Naive thymus-derived CD4-positive, alpha-beta T cell (primary cell): Measurements from ENCODE around the gene F11R. TPM values are rescaled to one million over a fixed set of nuclear protein-coding genes. Genes with fewer than 3 reads are reported as not detected.
A peak's percentile ranks its signal among the peaks of the same experiment; 100 is the strongest.
"Not testable (repeated sequence)": the region's sequence is repeated elsewhere in the genome, so short reads cannot be mapped to it uniquely, and the experiment has no call there.

Source experiments
- ATAC-seq: fragments of 150-1000 bp; cut with Tn5 transposase; 2 replicates; pipeline ENCODE4 v1.10.0; 2021; ENCODE audit warnings: mild to moderate bottlenecking, moderate library complexity
- CTCF ChIA-PET: fragments of 350-600 bp; sonication (Branson Sonifier 250); formaldehyde crosslinking; loops from one replicate; lab custom pipeline; 2021; ENCODE audit warnings: antibody characterized with exemption; lab: Charles Lee
- POLR2A ChIA-PET: fragments of 350-600 bp; sonication (Branson Sonifier 250); formaldehyde crosslinking; loops from one replicate; lab custom pipeline; 2021; ENCODE audit warnings: antibody characterized with exemption, inconsistent platforms; lab: Charles Lee
- DNase-seq, 9 donors: peaks; one replicate each; pipeline versions ENCODE4 v3.0.0 to v3.0.0-alpha.2; 2020 to 2022; ENCODE audit warnings: mixed read lengths in 1 of 9
- H3K27ac ChIP-seq: one replicate; pipeline ENCODE4 v1.7.0; 2013; ENCODE audit warnings: mild to moderate bottlenecking, low read depth, low read length, moderate library complexity
- H3K27me3 ChIP-seq, 2 donors: one replicate each; pipeline ENCODE4 v1.7.0; 2013; ENCODE audit warnings: low read length in 2 of 2, mild to moderate bottlenecking in 2 of 2, moderate library complexity in 2 of 2; ENCODE audit not compliant: control insufficient read depth in 2 of 2, insufficient read depth in 2 of 2
- H3K36me3 ChIP-seq, 3 experiments: 1 replicate in 2 of 3; 2 replicates in 1 of 3; pipeline ENCODE4 v1.7.0; 2013; ENCODE audit warnings: low read length in 3 of 3, mild to moderate bottlenecking in 3 of 3, moderate library complexity in 1 of 3; ENCODE audit not compliant: insufficient read depth in 3 of 3, control insufficient read depth in 2 of 3
- H3K4me1 ChIP-seq, 2 donors: one replicate each; pipeline ENCODE4 v1.7.0; 2013; ENCODE audit warnings: low read length in 2 of 2, mild to moderate bottlenecking in 2 of 2, moderate library complexity in 1 of 2; ENCODE audit not compliant: control insufficient read depth in 2 of 2, insufficient read depth in 2 of 2
- H3K4me3 ChIP-seq: 2 replicates; pipeline ENCODE4 v1.7.0; 2013; ENCODE audit warnings: mild to moderate bottlenecking, low read length
- H3K9me3 ChIP-seq, 3 experiments: 1 replicate in 2 of 3; 2 replicates in 1 of 3; pipeline ENCODE4 v1.7.0; 2013; ENCODE audit warnings: low read length in 3 of 3; ENCODE audit not compliant: control insufficient read depth in 2 of 3
- H3K27ac Mint-ChIP-seq, 9 donors: one replicate each; pipeline ENCODE4 v1.8.0; 2020 to 2022; ENCODE audit warnings: mixed read lengths in 9 of 9, mild to moderate bottlenecking in 8 of 9, moderate library complexity in 5 of 9, inconsistent platforms in 2 of 9
- H3K27me3 Mint-ChIP-seq, 5 donors: one replicate each; pipeline ENCODE4 v1.8.0; 2021 to 2022; ENCODE audit warnings: mixed read lengths in 5 of 5, mild to moderate bottlenecking in 1 of 5
- H3K36me3 Mint-ChIP-seq, 5 donors: one replicate each; pipeline ENCODE4 v1.8.0; 2020 to 2022; ENCODE audit warnings: mixed read lengths in 5 of 5, mild to moderate bottlenecking in 3 of 5, inconsistent platforms in 1 of 5
- H3K4me1 Mint-ChIP-seq, 7 donors: one replicate each; pipeline ENCODE4 v1.8.0; 2020 to 2022; ENCODE audit warnings: mixed read lengths in 7 of 7, mild to moderate bottlenecking in 3 of 7, inconsistent platforms in 1 of 7
- H3K4me3 Mint-ChIP-seq, 10 donors: one replicate each; pipeline ENCODE4 v1.8.0; 2020 to 2022; ENCODE audit warnings: mild to moderate bottlenecking in 10 of 10, mixed read lengths in 10 of 10, moderate library complexity in 6 of 10, inconsistent platforms in 2 of 10
- H3K9me3 Mint-ChIP-seq, 11 donors: one replicate each; pipeline ENCODE4 v1.8.0; 2020 to 2022; ENCODE audit warnings: mixed read lengths in 11 of 11, mild to moderate bottlenecking in 4 of 11, inconsistent platforms in 1 of 11, moderate library complexity in 1 of 11
- intact Hi-C, 2 donors: fragments of 100-400 bp; cut with micrococcal nuclease; formaldehyde crosslinking; loops; one replicate each; pipeline ENCODE4 v1.15.1; 2023
- polyA plus RNA-seq, 2 donors: library from polyadenylated mRNA; unstranded; fragments of 300-500 nt; fragmentation: Illumina TruSeq; gene quantifications; one replicate each; pipeline ENCODE4 v1.2.3, GENCODE V29; 2021
- total RNA-seq, 6 experiments: library from RNA in 5 of 6; stranded (reverse) in 5 of 6; gene quantifications; 1 replicate in 5 of 6; 2 replicates in 1 of 6; pipeline ENCODE4 v1.2.3 and lab custom pipeline; 2021 to 2026

Gene F11R
- total and polyA plus RNA-seq, 7 experiments from 2014 or later: 11.3 to 23.7 (median 14.4) TPM

GRCh38 chr1:161029466-161029865 is 8.5 kb upstream of the F11R start:
- H3K27ac Mint-ChIP-seq, H3K4me3 ChIP-seq, H3K36me3 ChIP-seq, H3K9me3 Mint-ChIP-seq, H3K27me3 Mint-ChIP-seq, H3K4me3 Mint-ChIP-seq, intact Hi-C loops, ATAC-seq, H3K9me3 ChIP-seq, POLR2A ChIA-PET, H3K4me1 ChIP-seq, CTCF ChIA-PET, H3K27me3 ChIP-seq, H3K27ac ChIP-seq, DNase-seq: not testable (repeated sequence)
- Mint-ChIP-seq H3K4me1 (peaks cover 9 to 23% (median 18%) of the 10 kb centered on the region in 7 donors), H3K36me3 (peaks cover 0 to 16% (median 7%) of the 10 kb centered on the region in 5 donors)

- DNase-seq, H3K4me3 Mint-ChIP-seq, ATAC-seq, H3K4me1 ChIP-seq, intact Hi-C loops, H3K36me3 ChIP-seq, H3K27ac ChIP-seq, H3K9me3 ChIP-seq, H3K27me3 Mint-ChIP-seq, H3K4me3 ChIP-seq, H3K9me3 Mint-ChIP-seq, H3K27me3 ChIP-seq: not testable (repeated sequence)
- peaks cover 5 to 17% (median 11%) of the 10 kb centered on the region in 7 donors for H3K4me1 Mint-ChIP-seq
- ChIA-PET POLR2A (interaction anchor here (1.0 to 1.9 kb wide), 2 partner anchors 13 to 14 kb away, joined by 3 to 5 read pairs; no protein-coding TSS in a partner anchor), CTCF (interaction anchor here (0.6 kb wide), 4 partner anchors 82 to 298 kb away, joined by 3 to 7 read pairs (median 4); partner anchors contain the start of gene DEDD)
- H3K27ac Mint-ChIP-seq: peak overlapping the region in 1 of 9 donors; percentile 9
- peaks cover 0 to 14% (median 7%) of the 10 kb centered on the region in 5 donors for H3K36me3 Mint-ChIP-seq
Measured at GRCh38 chr1:161026954-161027353, 6.0 kb upstream of the F11R start.

GRCh38 chr1:161022432-161022831 is 1.5 kb upstream of the F11R start:
- ChIA-PET CTCF (interaction anchor here (0.7 to 2.7 kb wide), 5 partner anchors 20 to 88 kb away, joined by 3 to 10 read pairs (median 6); partner anchors contain the start of gene KLHDC9), POLR2A (interaction anchor here (1.7 to 3.8 kb wide), 5 partner anchors 11 to 75 kb away, joined by 5 to 45 read pairs (median 16); partner anchors contain the start of genes TSTD1 and USF1)
- H3K4me1 Mint-ChIP-seq: peaks cover 20 to 52% (median 42%) of the 10 kb centered on the region in 7 donors
- H3K4me3 ChIP-seq, H3K9me3 Mint-ChIP-seq, DNase-seq, H3K27me3 ChIP-seq, H3K27me3 Mint-ChIP-seq, intact Hi-C loops, H3K36me3 ChIP-seq, H3K27ac ChIP-seq, H3K9me3 ChIP-seq, ATAC-seq: not testable (repeated sequence)
- peaks cover 11 to 17% of the 10 kb centered on the region in 2 donors for H3K4me1 ChIP-seq
- peak overlapping the region in 6 of 9 donors; percentile 20 to 71 (median 44) for H3K27ac Mint-ChIP-seq
- H3K36me3 Mint-ChIP-seq: peaks cover 0 to 14% (median 0%) of the 10 kb centered on the region in 5 donors
- H3K4me3 Mint-ChIP-seq: peak overlapping the region in 8 of 10 donors; percentile 24 to 95 (median 80)

- H3K9me3 Mint-ChIP-seq: peaks cover 0 to 2% (median 0%) of the 10 kb centered on the region in 11 donors
- no peak overlapping the region for H3K4me3 ChIP-seq
- peaks cover 21 to 51% (median 45%) of the 10 kb centered on the region in 7 donors for H3K4me1 Mint-ChIP-seq
- DNase-seq (no peak), ATAC-seq (no peak)
- peak overlapping the region; percentile 60 for H3K27ac ChIP-seq
- no peaks in the 10 kb centered on the region for H3K27me3 Mint-ChIP-seq
- no peaks in the 10 kb centered on the region for H3K36me3 ChIP-seq
- POLR2A ChIA-PET: interaction anchor here (0.7 to 3.8 kb wide), 9 partner anchors 10 to 204 kb away, joined by 3 to 45 read pairs (median 11); partner anchors contain the start of genes ARHGAP30, TOMM40L, TSTD1 and USF1
- H3K36me3 Mint-ChIP-seq: peaks cover 0 to 10% (median 0%) of the 10 kb centered on the region in 5 donors
- H3K27me3 ChIP-seq: no peaks in the 10 kb centered on the region
- H3K4me3 Mint-ChIP-seq: peak overlapping the region; percentile 24 to 97 (median 91)
- peaks cover 11 to 17% of the 10 kb centered on the region in 2 donors for H3K4me1 ChIP-seq
- intact Hi-C loops: loop anchor here (1.0 kb wide), 6 partner anchors 9 to 47 kb away; partner anchors contain the start of genes TSTD1 (in 2 of the 2), ARHGAP30 (in 1 of the 2) and USF1 (in 1 of the 2)
- CTCF ChIA-PET: interaction anchor here (0.7 to 2.7 kb wide), 5 partner anchors 20 to 87 kb away, joined by 3 to 10 read pairs (median 6); partner anchors contain the start of gene KLHDC9
- no peaks in the 10 kb centered on the region for H3K9me3 ChIP-seq
- peak overlapping the region in 8 of 9 donors; percentile 21 to 96 (median 91) for H3K27ac Mint-ChIP-seq
Measured at GRCh38 chr1:161021970-161022353, 1.0 kb upstream of the F11R start.

- peak overlapping the region; percentile 79 to 96 (median 93) for H3K27ac Mint-ChIP-seq
- Histone ChIP-seq H3K36me3 (no peaks in the 10 kb centered on the region), H3K9me3 (no peaks in the 10 kb centered on the region), H3K27ac (peak overlapping the region; percentile 72), H3K4me1 (peaks cover 11 to 17% of the 10 kb centered on the region in 2 donors), H3K4me3 (peak overlapping the region; percentile 75), H3K27me3 (no peaks in the 10 kb centered on the region)
- H3K4me1 Mint-ChIP-seq: peaks cover 24 to 50% (median 48%) of the 10 kb centered on the region in 7 donors
- CTCF ChIA-PET: interaction anchor here (0.6 to 2.7 kb wide), 10 partner anchors 11 to 285 kb away, joined by 3 to 10 read pairs (median 4); partner anchors contain the start of gene KLHDC9
- POLR2A ChIA-PET: interaction anchor here (0.6 to 3.8 kb wide), 18 partner anchors 9 to 447 kb away, joined by 3 to 45 read pairs (median 5); partner anchors contain the start of genes ARHGAP30, NIT1, PFDN2 and TOMM40L
- H3K4me3 Mint-ChIP-seq: peak overlapping the region; percentile 87 to 97 (median 91)
- H3K36me3 Mint-ChIP-seq: peaks cover 0 to 8% (median 0%) of the 10 kb centered on the region in 5 donors
- peak; percentile 72 to 97 (median 88) for DNase-seq
- peaks cover 0 to 1% (median 0%) of the 10 kb centered on the region in 11 donors for H3K9me3 Mint-ChIP-seq
- peak; percentile 98 for ATAC-seq
- H3K27me3 Mint-ChIP-seq: no peaks in the 10 kb centered on the region
- intact Hi-C loops: loop anchor here (1.0 kb wide), 6 partner anchors 8 to 48 kb away; partner anchors contain the start of genes TSTD1 (in 2 of the 2), ARHGAP30 (in 1 of the 2) and USF1 (in 1 of the 2)
Measured at GRCh38 chr1:161021165-161021969, 415 bp upstream of the F11R start.
